Measurements from ENCODE around the gene SLC7A11.

The SLC7A11 gene

GRCh38 chr4:138202686-138203085 lies 39.5 kb downstream of the SLC7A11 start:
- H3K4me3 ChIP-seq (replicated peaks in 1 of 2; ENCODE audit: low read depth in 2 of 2, low read length in 2 of 2), result no peak overlapping the region
- TF ChIP-seq, protein P1, sequence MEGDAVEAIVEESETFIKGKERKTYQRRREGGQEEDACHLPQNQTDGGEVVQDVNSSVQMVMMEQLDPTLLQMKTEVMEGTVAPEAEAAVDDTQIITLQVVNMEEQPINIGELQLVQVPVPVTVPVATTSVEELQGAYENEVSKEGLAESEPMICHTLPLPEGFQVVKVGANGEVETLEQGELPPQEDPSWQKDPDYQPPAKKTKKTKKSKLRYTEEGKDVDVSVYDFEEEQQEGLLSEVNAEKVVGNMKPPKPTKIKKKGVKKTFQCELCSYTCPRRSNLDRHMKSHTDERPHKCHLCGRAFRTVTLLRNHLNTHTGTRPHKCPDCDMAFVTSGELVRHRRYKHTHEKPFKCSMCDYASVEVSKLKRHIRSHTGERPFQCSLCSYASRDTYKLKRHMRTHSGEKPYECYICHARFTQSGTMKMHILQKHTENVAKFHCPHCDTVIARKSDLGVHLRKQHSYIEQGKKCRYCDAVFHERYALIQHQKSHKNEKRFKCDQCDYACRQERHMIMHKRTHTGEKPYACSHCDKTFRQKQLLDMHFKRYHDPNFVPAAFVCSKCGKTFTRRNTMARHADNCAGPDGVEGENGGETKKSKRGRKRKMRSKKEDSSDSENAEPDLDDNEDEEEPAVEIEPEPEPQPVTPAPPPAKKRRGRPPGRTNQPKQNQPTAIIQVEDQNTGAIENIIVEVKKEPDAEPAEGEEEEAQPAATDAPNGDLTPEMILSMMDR (IDR thresholded peaks at IDR 0.05; ENCODE audit: low read depth, low read length), result no peak
- no peak for DNase-seq (ENCODE audit: low read depth in 2 of 2)

DNA sequence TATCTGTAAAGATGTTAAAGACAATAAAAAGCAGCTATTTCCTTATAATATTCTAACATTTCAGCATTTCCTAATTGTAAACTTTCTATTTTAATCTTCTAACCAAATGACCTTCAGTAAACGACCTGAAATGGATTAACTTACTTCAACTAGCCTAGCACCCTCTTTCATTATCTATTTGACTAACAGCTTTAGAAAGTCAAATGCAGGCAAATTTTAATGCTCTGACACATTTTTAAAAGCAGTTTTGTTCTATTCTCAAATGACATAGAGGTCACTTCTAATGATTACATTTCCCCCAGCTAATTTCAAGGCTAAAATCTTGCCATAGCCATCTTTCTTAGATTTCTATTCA lies 41.9 kb downstream of the SLC7A11 start:
- TF ChIP-seq, protein P1 (IDR thresholded peaks at IDR 0.05; ENCODE audit: low read depth, low read length), result no peak
- H3K4me3 ChIP-seq (replicated peaks in 1 of 2; ENCODE audit: low read depth in 2 of 2, low read length in 2 of 2), result no peak overlapping the region
- DNase-seq (ENCODE audit: low read depth in 2 of 2), result no peak

- TF ChIP-seq, protein P1 (IDR thresholded peaks at IDR 0.05; ENCODE audit: low read depth, low read length), result no peak
- peak; percentile 36 to 59 for DNase-seq (ENCODE audit: low read depth in 2 of 2)
- H3K4me3 ChIP-seq (replicated peaks in 1 of 2; ENCODE audit: low read depth in 2 of 2, low read length in 2 of 2), result no peak overlapping the region
Measured at GRCh38 chr4:138199568-138200235, 42.4 kb downstream of the SLC7A11 start.

DNA sequence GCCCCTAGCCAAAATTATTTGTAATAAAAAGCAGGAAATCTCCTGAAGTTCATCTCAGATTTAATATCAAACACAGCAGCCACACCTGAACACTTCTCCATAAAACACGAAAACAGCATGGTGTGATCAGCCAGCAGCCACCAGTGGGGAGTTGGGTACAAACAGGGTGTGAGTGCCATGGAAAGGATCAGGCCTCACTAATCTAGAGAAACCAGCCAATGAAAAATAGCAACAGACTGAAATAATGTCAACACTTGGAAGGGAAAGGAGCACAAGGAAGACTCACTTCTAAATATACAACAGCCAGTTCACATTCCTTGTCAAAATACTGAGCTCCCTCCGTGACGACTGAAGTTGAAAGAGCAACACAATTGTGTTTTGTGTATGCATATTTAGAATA lies 46.0 kb downstream of the SLC7A11 start:
- no peak overlapping the region for H3K4me3 ChIP-seq (replicated peaks in 1 of 2; ENCODE audit: low read depth in 2 of 2, low read length in 2 of 2)
- TF ChIP-seq, protein P1 (IDR thresholded peaks at IDR 0.05; ENCODE audit: low read depth, low read length), result no peak
- DNase-seq (ENCODE audit: low read depth in 2 of 2), result no peak

GRCh38 chr4:138193963-138194362 lies 48.2 kb downstream of the SLC7A11 start:
- TF ChIP-seq, protein P1 (IDR thresholded peaks at IDR 0.05; ENCODE audit: low read depth, low read length), result no peak
- H3K4me3 ChIP-seq (replicated peaks in 1 of 2; ENCODE audit: low read depth in 2 of 2, low read length in 2 of 2), result no peak overlapping the region
- no peak for DNase-seq (ENCODE audit: low read depth in 2 of 2)

GRCh38 chr4:138192113-138192512 lies 50.0 kb downstream of the SLC7A11 start:
- no peak overlapping the region for H3K4me3 ChIP-seq (replicated peaks in 1 of 2; ENCODE audit: low read depth in 2 of 2, low read length in 2 of 2)
- peak in 1 of 2 donors; percentile 69 for DNase-seq (ENCODE audit: low read depth in 2 of 2)
- TF ChIP-seq, protein P1 (IDR thresholded peaks at IDR 0.05; ENCODE audit: low read depth, low read length), result no peak

DNA sequence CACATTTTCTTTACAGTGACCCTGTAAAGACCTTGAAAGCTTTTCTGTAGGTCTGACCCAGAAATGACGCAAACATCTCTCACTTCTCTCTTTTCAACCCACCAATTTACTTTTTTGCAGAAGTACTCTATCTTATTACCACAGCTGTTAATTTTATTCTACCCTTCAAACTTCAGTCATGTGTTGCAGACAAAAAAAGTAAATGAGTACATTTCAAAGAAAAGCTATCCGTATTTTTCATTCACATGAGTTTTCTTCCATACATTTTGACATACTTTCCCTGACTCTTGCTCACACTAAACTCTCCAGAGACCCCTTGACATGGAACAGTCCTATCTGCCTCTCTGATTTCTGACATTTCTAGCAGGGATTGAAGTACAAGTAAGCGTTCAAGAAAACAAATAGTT lies 51.7 kb downstream of the SLC7A11 start:
- TF ChIP-seq, protein P1 (IDR thresholded peaks at IDR 0.05; ENCODE audit: low read depth, low read length), result no peak
- DNase-seq (ENCODE audit: low read depth in 2 of 2), result peak in 1 of 2 donors; percentile 11
- no peak overlapping the region for H3K4me3 ChIP-seq (replicated peaks in 1 of 2; ENCODE audit: low read depth in 2 of 2, low read length in 2 of 2)
